NCI-H2107 treated with DMSO at 0.1 percent for 48 hours (cell line): ENCODE data around the gene ACTMAP.
"Not testable (repeated sequence)": the region's sequence is repeated elsewhere in the genome, so short reads cannot be mapped to it uniquely, and the experiment has no call there.

ENCODE experiments used
- DNase-seq: peaks from one replicate; lab custom pipeline; 2025; ENCODE audit not compliant: unreplicated experiment; lab: John Stamatoyannopoulos, UW

Gene ACTMAP, protein sequence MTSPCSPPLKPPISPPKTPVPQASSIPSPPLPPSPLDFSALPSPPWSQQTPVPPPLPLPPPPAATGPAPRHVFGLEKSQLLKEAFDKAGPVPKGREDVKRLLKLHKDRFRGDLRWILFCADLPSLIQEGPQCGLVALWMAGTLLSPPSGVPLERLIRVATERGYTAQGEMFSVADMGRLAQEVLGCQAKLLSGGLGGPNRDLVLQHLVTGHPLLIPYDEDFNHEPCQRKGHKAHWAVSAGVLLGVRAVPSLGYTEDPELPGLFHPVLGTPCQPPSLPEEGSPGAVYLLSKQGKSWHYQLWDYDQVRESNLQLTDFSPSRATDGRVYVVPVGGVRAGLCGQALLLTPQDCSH

DNA sequence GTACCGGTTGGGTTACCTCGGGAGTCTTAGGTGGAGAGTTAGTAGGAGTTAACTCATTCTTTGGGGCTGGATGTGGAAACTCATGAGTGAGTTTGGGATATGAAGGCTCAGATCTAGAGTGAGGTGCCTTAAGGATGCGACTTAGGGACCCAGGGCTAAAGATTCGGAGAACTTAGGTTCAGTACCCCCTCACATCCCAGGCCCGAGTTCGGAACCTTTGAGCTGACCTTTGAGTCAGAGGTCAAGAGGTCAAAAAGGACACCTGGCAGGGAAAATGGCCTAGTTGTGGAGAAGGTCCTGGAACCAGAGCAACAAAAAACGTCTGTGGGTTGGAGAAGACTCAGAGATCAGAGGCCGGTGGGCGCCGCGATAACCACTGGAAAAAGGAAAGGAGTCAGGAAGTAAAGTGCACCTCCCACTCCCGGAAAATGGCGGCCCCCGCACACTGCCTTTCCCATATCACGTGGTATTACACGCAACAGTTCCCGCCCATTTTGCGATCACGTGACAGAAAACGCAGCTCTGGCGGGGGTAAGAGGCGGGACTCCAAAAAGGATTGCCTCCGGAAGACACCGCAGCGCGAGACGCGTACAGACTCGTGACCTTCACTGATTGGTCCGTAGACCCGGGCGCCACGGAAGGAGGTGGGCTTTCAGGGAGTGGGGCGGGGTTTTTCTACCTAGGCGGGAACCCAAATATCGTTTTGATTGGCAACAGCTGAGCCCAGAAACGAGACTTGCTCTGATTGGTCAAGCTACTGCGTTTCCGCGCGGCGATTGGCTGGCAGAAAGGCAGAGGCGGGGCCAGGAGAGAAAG lies at the start of gene ACTMAP:
Gene ACTMAP (minus strand): TSS at position 420 of the 816 bp plus-strand sequence. CDS start 674 bp downstream, outside the sequence.
- DNase-seq: peak; percentile 99

DNA sequence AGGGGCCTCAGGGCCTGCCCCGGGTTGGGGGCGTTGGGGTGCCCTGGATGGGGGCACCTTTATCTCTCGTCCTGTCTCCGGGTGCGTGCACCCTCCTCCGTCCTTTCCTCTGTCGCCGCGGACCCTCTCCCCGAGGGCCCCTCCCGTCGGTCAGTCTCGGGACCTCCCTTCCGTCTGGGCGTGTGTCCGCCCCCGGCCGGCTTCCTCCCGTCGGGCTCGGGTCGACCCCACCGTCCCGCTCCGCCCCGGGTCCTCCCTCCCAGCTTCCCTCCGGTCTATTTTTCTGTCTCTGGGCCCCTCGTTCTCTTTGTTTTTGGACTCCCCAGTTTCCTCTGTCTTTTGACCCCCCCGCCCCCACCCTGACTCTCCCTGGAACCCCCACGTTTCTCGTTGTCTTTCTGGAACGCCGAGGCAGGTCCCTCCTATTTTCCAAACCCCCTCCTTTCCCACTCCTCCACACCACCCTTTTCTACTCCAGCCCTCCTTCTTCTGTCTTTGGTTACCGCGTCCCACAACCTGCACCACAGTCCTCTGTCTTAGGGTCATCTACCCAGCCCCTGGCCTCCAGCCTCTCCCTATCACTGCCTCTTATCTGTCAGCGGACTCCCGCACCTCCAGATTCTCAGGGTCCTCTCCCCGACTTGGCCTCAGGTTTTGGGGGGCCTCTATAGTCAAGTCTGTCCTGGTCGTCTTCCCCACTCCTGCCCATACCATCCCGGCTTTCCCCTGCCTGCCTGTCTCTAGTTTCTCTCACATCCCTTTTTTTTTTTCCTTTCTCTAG lies 49.5 kb upstream of the ACTMAP start:
- no peak for DNase-seq

DNA sequence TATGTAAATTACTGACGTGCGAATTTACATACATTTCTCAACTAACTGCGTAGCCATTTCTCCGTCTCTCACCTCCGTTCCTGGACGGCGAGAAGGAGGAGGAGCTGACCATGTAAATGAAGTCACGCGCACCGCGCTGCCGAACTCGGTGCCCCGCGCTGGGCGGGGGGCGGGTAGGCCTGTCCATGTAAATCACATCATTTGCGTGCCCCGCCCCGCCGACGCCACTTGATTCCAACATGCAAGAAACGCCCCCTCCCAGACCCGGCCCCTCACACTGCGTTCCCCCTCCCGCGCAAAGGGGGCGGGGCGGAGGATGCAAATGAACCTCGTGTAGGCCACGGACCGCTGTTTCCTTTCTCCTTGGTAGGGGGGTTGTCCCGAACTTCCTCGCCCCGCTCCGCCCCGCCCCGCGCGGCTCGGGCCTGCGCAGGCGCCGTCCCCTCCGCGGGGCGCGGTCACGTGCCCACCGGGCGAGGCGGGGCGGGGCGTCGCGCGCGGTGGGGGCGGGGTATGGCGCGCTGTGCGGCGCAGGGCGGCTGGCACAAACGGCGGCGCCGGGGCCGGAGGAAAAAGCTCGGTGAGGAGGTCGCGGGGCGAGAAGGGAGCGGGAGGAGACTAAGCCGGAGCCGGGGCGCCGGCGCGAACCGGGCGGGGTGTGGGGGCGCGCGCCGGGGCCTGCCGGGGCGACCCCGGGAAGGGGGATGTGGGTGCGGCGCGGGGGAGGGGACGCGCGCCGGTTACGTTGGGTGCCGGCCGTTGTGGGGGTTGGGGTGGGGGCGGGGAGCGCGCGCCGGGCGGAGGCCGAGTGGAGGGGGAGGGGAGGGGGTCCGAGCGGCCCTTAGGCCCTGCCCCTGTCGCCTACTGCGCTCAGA lies 48.6 kb upstream of the ACTMAP start, which contains the start of gene EGLN2:
Gene EGLN2 (plus strand): TSS at position 509 of the 875 bp plus-strand sequence. CDS start 1,382 bp downstream, outside the sequence.
- peak; percentile 92 for DNase-seq

DNA sequence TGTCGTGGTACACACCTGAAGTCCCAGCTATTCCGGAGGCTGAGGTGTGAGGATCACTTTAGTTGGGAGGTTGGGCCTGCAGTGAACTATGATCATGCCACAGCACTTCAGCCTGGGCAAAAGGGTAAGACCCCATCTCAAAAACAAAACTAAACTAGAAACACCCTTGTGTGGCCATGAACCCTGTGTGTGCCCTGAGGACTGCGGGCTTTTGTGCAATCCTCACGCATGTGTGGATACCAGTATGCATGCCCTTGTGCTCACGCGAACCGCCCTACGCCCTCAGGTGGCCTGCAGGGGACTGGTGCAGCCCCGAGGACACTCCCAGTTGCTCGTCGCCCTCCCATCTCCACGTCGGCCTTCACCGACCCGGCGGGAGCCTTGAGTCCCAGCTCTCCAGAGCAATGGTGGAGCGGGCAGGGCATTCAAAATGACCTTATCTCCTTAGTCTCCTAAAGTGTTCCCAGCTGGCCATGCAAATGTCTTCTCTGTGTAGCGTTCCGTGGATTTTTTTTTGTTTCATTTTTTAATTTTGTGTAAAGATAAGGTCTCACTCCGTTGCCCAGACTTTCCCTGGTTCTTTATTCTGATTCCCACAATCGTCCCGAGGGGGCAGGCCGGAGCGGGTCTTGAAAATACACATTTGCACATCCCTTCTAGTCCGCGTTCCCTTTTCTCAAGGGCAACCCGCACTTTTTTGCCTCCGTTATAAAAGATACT lies 47.8 kb upstream of the ACTMAP start:
- DNase-seq: no peak

DNA sequence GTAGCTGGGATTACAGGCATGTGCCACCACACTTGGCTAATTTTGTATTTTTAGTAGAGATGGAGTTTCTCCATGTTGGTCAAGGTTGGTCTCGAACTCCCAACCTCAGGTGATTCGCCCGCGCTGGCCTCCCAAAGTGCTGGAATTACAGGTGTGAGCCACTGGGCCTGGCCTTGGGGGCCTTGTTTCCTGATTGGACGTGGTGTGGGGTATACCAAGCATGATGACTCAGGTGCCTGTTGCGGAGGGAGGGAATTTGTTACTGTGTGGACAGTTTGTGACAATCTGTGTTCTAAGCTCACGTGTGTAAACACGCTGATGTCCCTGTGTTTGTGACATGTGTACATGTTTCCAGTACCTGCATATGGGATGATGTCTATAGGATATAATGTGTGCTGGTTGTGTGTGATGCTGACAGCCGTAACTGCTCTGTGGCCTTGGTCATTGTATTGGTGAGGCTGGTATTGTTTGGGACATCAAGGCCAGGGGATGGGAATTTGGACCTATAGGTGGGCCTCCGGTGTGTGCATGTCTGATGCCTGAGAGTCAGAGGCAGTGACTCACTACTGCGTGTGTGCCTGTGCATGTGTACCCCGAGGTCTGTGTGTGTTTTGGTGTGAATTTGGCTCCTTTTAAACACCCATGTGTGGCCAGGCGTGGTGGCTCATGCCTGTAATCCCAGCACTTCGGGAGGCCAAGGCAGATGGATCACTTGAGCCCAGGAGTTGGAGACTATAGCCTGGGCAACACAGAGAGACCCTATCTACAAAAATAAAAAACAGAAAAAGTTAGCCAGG lies 47.1 kb upstream of the ACTMAP start:
- DNase-seq: no peak

DNA sequence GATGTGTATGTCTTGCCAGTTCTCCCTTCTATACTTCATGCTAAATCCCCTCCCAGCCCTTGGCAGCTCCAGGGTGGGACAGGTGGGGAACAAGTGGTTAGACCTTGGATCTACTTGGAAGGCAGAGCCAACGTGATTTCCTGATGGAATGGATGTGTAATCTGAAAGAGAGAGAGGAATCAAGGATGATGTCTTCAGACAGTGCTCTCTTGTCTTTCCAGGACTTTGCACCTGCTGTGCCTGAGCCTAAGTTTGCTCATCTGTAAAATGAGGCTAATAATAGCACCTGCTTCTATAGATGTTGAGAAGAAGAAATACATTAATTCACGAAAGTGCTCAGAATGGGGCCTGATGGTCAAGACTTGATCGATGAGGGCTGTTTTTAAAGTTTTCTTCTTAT lies 41.7 kb upstream of the ACTMAP start:
- DNase-seq: no peak

DNA sequence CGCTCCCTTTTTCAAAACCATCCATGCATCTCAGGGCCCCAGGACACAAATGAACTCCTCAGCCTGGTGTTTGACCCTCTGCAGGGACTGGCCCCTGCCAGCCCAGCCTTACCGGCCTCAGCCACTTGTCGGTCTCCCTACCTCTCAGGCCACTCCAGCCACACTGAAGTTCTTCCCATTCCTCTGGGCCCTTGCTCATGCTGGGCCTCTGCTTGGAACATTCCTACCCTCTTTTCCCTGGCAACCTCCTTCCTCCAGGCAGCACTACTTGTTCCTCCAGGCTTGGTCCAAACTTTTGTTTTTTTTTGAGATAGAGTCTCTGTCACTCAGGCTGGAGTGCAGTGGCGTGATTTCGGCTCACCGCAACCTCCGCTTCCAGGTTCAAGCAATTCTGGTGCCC lies 41.1 kb upstream of the ACTMAP start:
- no peak for DNase-seq

DNA sequence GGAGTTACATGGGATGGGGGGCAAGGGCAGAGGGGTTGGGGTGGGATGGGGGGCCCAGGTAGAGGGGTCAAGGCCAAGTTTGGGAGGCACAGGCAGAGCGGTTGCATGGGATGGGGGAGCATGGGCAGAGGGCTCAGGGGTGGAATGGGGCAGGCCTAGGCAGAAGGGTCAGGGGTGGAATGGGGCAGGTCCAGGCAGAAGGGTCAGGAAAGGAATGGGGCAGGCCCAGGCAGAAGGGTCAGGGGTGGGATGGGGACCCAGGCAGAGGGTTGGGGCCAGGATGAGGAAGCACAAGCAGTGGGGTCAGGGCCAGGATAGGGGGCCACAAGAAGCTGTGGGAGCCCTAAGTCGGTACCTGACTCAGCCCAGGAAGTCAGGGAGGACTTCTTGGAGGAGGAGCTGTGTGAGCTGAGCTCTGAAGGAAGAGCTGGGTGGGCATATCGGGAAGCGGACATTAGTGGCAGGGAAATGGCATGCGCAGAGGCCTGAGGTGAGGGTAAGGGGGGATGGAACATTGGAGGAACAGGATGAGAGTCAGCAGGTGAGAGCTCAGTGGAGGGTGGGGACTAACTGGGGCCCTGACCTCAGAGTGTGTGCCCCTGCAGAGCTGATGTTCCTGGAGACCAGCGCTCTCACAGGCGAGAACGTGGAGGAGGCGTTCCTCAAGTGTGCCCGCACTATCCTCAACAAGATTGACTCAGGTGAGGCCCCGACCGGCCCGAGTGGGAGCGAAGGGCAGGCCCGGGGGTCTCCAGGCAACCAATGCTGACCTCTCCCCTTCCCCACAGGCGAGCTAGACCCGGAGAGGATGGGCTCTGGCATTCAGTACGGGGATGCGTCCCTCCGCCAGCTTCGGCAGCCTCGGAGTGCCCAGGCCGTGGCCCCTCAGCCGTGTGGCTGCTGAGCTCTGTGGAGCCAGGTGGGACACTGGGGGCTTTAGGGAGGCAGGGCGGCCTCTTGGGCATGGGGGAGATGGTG lies 36.1 kb upstream of the ACTMAP start:
- DNase-seq: no peak

DNA sequence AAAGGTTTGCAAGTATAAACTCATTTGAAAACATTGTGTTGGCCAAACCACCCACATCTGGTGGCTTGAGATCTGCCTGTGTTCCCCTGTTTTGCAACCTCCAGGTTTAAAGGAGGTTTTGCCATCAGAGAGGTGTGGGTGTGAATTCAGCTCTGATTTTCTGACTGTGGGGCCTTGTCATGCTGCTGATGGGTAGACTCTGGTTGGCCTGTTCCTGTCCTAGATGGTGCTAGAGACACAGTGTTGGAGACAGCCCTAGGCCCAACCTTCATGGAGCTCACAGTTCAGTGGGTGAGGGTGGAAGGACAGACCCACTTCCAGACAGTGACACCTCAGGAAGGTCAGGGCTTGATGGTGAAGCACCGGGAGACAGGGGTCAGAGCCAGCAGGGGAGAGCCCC lies 35.2 kb upstream of the ACTMAP start:
- DNase-seq: no peak

DNA sequence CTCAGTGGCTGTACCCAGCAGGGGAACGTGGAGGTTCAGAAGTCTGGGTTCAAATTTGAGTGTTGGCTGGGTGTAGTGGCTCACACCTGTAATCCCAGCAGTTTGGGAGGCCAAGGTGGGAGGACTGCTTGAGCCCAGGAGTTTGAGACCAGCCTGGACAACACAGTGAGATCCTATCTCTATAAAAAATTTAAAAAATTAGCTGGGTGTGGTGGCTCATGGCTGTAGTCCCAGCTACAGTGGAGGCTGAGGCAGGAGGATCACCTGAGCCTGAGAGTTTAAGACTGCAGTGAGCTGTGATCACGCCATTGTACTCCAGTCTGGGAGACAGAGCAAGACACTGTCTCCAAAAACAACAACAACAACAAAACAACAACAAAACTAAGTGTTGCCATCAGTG lies 33.9 kb upstream of the ACTMAP start:
- DNase-seq: not testable (repeated sequence)

DNA sequence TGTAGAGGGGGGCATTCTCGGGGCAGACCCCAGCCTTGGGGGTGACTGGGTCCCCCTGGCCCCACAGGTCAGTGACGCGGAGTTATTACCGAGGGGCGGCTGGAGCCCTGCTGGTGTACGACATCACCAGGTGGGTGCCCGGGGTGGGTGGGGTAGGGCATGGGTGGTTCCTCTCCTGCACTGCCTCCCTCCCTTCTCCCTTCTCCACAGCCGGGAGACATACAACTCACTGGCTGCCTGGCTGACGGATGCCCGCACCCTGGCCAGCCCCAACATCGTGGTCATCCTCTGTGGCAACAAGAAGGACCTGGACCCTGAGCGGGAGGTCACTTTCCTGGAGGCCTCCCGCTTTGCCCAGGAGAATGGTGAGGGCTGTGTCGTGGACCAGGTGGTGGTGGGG lies 33.4 kb upstream of the ACTMAP start:
- DNase-seq: no peak

DNA sequence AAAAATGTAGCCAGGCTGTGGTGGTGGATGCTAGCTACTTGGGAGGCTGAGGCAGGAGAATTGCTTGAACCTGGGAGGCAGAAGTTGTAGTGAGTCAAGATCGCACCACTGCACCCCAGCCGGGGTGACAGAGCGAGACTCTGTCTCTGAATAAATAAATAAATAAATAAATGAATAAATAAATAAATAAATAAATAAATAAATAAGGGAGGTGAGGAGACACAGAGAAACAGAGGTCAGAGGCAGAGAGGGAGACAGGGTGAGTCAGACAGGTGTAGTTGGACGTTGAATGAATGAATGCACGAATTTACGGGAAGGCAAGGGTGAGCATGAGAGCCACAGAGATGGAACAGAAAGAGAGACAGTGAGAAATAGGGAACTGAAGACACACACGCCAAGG lies 30.9 kb upstream of the ACTMAP start:
- no peak for DNase-seq

DNA sequence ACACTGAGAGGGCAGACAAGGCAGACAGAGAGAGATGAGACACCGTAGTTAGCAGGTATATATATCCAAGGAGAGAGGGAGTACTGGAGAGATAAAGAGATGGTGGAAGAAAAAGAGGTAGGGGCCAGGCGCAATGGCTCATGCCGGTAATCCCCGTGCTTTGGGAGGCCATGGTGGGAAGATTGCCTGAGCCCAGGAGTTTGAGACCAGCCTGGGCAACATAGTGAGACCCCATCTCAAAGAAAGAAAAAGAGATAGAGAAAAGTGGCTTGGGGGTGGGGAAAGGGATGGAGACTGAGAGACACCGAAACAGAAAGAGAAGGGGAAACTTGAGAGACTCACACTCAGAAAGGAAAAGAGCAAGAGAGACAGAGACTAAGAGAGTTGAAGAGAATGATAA lies 30.3 kb upstream of the ACTMAP start:
- DNase-seq: no peak

DNA sequence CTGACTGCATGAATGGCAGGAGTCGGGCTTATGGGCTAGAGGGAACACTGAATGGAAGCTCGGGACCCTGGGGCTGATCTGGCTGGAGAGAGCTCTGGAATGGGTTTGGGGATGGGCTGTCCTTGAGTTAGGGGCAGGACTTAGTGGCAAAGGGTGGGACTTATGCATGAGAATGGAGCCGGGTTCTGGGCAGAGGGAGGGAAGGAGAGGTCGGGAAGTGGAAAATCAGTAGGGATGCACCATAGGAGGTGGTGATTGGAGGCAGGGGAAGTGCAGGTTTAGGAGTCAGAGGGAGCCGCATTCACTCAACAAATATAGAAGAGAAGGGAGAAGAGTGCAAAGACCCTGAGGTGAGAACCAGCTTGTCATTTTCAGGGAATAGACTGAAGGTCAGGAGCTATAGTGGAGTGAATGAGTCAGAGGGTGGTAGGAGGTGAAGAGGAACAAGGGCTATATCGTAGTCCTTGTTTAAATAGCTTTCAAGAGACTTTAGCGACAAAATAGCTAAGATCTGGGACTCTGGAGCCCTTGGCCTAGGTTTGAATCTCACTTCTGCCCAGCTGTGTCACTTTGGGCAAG lies 28.5 kb upstream of the ACTMAP start:
- DNase-seq: no peak

DNA sequence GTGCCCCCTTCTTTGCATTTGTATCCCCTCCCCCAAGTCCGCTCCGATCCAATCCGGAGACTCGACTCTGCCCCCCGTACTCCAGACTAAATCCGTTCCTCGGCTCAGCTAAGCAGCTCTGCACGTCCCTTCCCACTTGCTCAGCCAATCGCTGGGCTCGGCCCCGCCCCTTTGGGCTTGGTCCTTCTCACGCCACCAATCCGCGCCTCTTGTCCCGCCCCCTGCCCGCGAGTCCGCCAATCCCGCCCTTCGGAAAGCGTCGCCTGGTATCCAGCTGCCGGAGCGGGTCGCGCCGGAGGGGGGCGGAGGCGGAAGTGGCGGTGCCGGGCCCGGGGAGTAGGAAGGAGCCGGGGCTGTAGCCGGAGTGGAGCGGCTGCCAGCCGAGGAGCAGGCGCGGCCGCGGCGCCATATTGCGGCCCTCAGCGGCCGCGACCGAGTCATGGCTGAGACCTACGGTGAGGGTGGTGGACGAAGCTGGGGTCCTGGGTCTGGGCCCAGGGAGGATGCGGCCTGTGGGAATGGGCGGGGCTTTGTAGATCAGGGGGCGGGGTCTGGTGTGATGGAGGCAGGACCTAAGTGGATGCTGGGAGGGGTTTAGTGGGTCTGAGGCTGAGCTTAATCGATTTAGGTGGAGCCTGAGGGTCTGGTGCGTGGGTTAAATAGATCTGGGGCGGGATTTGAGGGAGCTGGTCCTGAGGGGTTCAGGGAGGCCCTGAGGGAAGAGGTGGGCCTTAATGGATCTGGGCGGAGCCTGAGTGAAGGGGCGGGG lies 27.8 kb upstream of the ACTMAP start, which contains the start of gene RAB4B:
Gene RAB4B (plus strand): TSS at position 311 of the 769 bp plus-strand sequence. CDS start 129 bp downstream, at position 440.
- DNase-seq: peak; percentile 98

DNA sequence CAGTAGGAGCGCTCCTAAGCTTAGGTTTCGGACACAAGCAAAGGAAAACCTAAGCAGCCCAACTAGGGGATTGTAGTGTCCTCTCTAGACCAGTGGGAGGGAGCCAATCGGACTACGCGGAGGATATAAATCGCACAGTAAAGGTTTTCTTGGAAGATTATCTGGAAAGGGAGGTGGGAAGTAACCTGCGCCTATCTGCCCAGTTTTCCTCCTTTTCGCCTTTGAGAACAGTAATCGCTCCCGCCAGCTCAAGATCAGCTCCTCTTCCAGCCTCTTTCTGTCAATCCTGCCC lies 27.3 kb upstream of the ACTMAP start:
- no peak for DNase-seq
